Measurements from ENCODE around the gene PSORS1C2. TPM values are rescaled to one million over a fixed set of nuclear protein-coding genes. Genes with fewer than 3 reads are reported as not detected.

Gene PSORS1C2
- total RNA-seq, 2 donors from 2014 or later: not detected

DNA sequence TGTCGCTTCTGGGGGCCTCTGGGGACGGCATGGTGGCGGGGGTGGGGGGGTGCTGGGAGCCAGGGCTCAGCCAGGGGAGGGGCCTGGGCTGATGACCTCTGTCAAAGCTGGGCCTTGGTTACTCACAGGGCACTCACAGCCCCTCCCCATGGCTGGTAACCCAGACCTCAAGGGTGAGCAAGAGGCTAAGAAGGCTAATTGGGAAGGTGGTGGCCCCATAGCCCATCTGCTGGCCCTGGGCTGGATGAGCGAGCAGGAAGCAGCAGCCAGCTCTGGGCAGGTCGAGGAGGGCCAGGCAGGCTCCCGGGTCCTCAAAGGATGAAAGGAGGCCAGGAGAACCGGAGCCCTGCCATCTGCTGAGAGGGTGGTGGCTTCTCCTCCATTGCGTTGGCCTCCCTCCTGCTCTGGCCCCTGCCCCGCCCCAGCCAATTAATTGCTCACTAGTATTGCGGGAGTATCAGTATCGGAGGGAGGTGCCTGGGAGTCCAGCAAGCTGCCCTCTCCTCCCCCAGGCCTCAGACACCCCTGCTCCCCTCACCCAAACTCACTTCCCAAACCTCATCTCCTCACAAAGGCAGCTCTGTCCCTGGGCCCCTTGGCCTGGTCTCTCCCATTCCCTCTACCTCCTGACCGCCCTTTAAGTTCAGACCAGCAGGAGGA, 17.6 kb downstream of the PSORS1C2 start:
- H3K36me3 ChIP-seq: no peaks in the 10 kb centered on the region
- no peaks in the 10 kb centered on the region for H3K9me3 ChIP-seq
- intact Hi-C loops (cut with DNase I): no loop called here
- 91% methylated on average over 12 of the region's 12 CpGs for WGBS
- H3K4me1 ChIP-seq (replicated peaks): no peaks in the 10 kb centered on the region
- H3K27ac ChIP-seq: no peak overlapping the region
- no peak overlapping the region for H3K4me3 ChIP-seq
- TF ChIP-seq, protein P1, sequence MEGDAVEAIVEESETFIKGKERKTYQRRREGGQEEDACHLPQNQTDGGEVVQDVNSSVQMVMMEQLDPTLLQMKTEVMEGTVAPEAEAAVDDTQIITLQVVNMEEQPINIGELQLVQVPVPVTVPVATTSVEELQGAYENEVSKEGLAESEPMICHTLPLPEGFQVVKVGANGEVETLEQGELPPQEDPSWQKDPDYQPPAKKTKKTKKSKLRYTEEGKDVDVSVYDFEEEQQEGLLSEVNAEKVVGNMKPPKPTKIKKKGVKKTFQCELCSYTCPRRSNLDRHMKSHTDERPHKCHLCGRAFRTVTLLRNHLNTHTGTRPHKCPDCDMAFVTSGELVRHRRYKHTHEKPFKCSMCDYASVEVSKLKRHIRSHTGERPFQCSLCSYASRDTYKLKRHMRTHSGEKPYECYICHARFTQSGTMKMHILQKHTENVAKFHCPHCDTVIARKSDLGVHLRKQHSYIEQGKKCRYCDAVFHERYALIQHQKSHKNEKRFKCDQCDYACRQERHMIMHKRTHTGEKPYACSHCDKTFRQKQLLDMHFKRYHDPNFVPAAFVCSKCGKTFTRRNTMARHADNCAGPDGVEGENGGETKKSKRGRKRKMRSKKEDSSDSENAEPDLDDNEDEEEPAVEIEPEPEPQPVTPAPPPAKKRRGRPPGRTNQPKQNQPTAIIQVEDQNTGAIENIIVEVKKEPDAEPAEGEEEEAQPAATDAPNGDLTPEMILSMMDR (IDR thresholded peaks at IDR 0.05): no peak
- TF ChIP-seq POLR2A (IDR thresholded peaks at IDR 0.05) (no peak), POLR2AphosphoS5 (IDR thresholded peaks at IDR 0.05) (no peak)
- DNase-seq (ENCODE audit: low spot score): no peak
- no peaks in the 10 kb centered on the region for H3K27me3 ChIP-seq (replicated peaks; ENCODE audit: insufficient read depth)

DNA sequence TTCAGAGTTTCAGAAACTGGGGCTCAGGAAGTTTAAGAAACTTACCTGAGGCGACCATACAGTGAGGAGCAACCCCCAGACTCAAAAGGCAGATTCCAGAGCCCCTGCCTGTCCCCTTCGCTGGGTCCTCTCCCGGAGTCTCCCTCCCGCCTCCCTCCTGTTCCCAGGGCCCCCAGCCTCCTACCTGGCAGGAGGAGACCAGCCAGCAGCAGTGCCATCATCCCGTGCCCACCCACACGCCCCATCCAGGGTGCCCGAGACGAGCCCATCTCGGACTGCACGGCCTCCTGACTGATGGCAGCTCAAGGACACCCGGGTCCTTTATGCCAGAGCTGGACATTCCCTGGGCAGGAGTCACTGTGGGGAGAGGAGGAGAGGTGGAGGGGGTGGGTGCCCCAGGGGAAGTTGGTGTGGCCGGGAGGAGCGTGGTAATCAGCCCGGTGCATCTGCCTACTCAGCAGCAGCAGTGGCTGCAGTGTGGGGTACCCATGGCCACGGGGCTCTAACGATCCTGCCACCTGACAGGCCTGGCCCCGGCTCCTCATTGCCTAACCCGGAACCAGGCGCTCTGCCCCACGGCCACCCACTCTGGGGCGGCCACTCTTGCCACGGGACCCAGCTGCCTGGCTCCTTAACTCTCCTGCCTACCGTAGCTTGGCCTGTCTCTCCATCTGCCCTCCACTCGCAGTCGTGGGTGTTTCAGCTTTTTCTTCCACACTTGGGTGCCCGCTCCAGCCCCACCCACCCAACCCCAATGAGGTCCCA, 18.5 kb downstream of the PSORS1C2 start, which contains the start of gene CDSN:
Gene CDSN (minus strand): TSS at position 296 of the 765 bp plus-strand sequence. CDS start 27 bp downstream, at position 269.
- no peaks in the 10 kb centered on the region for H3K9me3 ChIP-seq
- no peaks in the 10 kb centered on the region for H3K27me3 ChIP-seq (replicated peaks; ENCODE audit: insufficient read depth)
- no peak within 1 kb of the TSS for H3K4me3 ChIP-seq
- no peak for DNase-seq (ENCODE audit: low spot score)
- intact Hi-C loops (cut with DNase I): no loop called here
- TF ChIP-seq POLR2A (IDR thresholded peaks at IDR 0.05) (no peak), POLR2AphosphoS5 (IDR thresholded peaks at IDR 0.05) (no peak)
- TF ChIP-seq, protein P1 (IDR thresholded peaks at IDR 0.05): no peak
- no peak within 1 kb of the TSS for H3K27ac ChIP-seq
- no peaks in the 10 kb centered on the region for H3K36me3 ChIP-seq
- WGBS: 87% methylated on average over 26 of the region's 26 CpGs
- H3K4me1 ChIP-seq (replicated peaks): no peaks in the 10 kb centered on the region

DNA sequence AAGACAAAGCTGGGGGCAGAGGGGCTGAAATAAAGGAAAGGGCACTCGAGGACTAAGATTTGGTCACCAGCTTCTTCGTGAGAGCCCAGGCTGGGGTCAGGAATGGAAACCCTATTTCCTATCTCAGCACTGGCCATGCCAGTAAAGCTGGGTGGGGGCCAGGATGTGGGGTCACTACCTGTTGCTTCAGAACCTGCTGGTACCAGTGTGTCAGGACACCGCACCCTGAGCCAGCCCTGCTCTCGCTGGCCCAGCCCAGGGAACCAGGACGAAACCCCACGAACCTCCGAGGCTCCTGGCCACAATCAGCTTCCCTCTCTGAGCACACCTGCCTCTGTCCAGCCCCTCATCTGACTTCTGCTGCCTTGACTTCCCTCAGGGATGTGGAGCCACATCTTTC, 20.7 kb downstream of the PSORS1C2 start:
- Histone ChIP-seq H3K4me1 (replicated peaks) (peaks cover 5% of the 10 kb centered on the region), H3K9me3 (no peaks in the 10 kb centered on the region), H3K27ac (no peak overlapping the region), H3K36me3 (no peaks in the 10 kb centered on the region), H3K27me3 (replicated peaks; ENCODE audit: insufficient read depth) (no peaks in the 10 kb centered on the region), H3K4me3 (no peak overlapping the region)
- intact Hi-C loops (cut with DNase I): no loop called here
- TF ChIP-seq POLR2AphosphoS5 (IDR thresholded peaks at IDR 0.05) (no peak), POLR2A (IDR thresholded peaks at IDR 0.05) (no peak)
- TF ChIP-seq, protein P1 (IDR thresholded peaks at IDR 0.05): no peak
- DNase-seq (ENCODE audit: low spot score): no peak
- WGBS: 89% methylated on average over 7 of the region's 7 CpGs

DNA sequence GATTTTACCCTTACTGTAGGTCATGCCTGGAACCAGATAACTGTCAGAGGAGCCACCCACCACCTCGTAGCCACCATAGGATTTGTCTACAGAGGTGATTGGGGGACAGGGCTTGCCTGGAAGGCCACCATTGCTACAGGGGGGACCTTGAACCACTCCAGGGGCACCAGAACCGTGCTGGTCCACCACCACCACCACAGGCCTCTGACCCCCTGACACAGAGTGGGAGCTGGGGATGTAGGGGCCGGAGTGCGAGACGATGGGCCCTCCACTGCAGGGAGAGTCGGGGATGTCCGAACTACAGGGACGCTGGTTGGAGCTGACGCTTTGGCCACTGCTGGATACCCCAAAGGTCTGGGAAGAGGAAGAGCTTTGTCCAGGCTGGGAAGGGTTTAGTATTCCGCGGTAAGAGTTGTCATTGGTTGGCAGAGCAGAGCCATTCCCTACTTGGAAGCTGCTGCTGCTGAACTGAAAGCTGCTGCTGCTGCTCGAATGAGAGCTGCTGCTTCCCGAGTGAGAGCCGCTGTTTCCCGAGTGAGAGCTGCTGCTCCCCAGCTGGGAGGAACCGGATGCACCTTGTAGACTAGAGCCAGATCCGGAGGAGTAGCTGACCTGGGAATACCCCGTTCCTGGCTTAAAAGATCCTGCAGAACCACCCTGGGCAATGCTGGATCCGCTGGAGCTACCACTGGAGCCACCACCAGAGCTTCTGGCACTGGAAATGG, 22.0 kb downstream of the PSORS1C2 start:
- Histone ChIP-seq H3K36me3 (no peaks in the 10 kb centered on the region), H3K4me1 (replicated peaks) (peaks cover 5% of the 10 kb centered on the region), H3K4me3 (no peak overlapping the region), H3K27ac (no peak overlapping the region), H3K9me3 (no peaks in the 10 kb centered on the region), H3K27me3 (replicated peaks; ENCODE audit: insufficient read depth) (no peaks in the 10 kb centered on the region)
- intact Hi-C loops (cut with DNase I): no loop called here
- TF ChIP-seq POLR2AphosphoS5 (IDR thresholded peaks at IDR 0.05) (no peak), POLR2A (IDR thresholded peaks at IDR 0.05) (no peak)
- TF ChIP-seq, protein P1 (IDR thresholded peaks at IDR 0.05): no peak
- DNase-seq (ENCODE audit: low spot score): no peak
- 71% methylated on average over 19 of the region's 19 CpGs for WGBS

Measured in prostate gland (tissue), 2 donors.